ENCODE results near the gene CDY2A. TPM values are rescaled to one million over a fixed set of nuclear protein-coding genes. Genes with fewer than 3 reads are reported as not detected.
"Not testable (repeated sequence)": the region's sequence is repeated elsewhere in the genome, so short reads cannot be mapped to it uniquely, and the experiment has no call there.

The CDY2A gene
- not detected in 2 replicates for total RNA-seq (2014; rRNA removed; shearing (Covaris generic); ENCODE audit: low replicate concordance)

- in situ Hi-C loops (cut with HindIII; ENCODE audit: low pct_unique_long_range_greater_than_20kb, low sequenced_read_pairs); DNase-seq (ENCODE audit: low read depth): not testable (repeated sequence)
Measured at GRCh38 chrY:18025487-18025886, at the start of gene CDY2A. Gene CDY2A, plus strand, starts transcription at chrY:18025787. Its CDS starts 328 bp downstream, at chrY:18026115.

- not testable (repeated sequence) for DNase-seq (ENCODE audit: low read depth)
Measured at GRCh38 chrY:17997586-17997985, 28.0 kb upstream of the CDY2A start.

GRCh38 chrY:17998266-17998665, 27.3 kb upstream of the CDY2A start:
- in situ Hi-C loops (cut with HindIII; ENCODE audit: low pct_unique_long_range_greater_than_20kb, low sequenced_read_pairs); DNase-seq (ENCODE audit: low read depth): not testable (repeated sequence)

More at GRCh38 chrY:17997586-17997985, 28.0 kb upstream of the CDY2A start:
- in situ Hi-C loops (cut with HindIII; ENCODE audit: low pct_unique_long_range_greater_than_20kb, low sequenced_read_pairs), result not testable (repeated sequence)

DNA sequence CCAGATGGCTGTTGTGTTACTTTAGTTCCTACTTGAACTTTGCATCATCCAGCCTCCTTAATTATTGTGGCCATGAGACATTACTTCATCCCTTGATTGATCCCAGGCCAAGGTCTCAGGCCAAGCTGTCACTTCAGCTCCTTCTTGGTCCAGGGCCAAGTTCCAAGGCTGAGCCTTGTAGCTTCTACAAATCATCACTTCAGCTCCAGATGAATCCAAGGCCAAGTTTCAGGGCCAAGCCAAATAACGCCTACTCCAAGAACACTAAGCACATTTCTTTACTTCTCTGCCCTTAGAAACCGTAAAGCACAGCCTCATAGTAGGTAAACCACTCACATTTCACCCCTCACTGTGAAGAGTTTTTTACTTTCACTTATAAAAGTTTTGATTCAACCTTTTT, 1.7 kb upstream of the CDY2A start:
- DNase-seq (ENCODE audit: low read depth); in situ Hi-C loops (cut with HindIII; ENCODE audit: low pct_unique_long_range_greater_than_20kb, low sequenced_read_pairs): not testable (repeated sequence)

DNA sequence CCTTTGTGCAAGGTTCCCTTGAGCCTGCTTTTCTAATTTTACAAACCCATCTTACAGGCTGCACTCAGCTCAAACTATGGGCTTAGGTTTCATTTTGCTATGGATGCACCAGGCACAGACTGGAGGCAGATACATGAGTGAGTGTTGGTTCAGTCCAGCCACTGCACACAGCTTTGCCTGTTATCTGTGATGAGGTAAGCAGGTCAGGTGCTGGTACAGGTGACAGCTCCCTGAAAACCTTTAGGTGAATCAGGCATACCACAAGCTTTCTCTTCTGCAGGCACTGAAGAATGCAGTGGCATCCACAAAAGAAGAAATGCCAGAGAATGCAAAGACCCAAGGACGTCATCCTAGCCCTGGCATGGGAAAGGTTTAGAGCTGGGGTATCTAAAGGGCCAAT, 3.3 kb downstream of the CDY2A start:
- in situ Hi-C loops (cut with HindIII; ENCODE audit: low pct_unique_long_range_greater_than_20kb, low sequenced_read_pairs); DNase-seq (ENCODE audit: low read depth): not testable (repeated sequence)

GRCh38 chrY:18030178-18030577, 4.6 kb downstream of the CDY2A start:
- DNase-seq (ENCODE audit: low read depth); in situ Hi-C loops (cut with HindIII; ENCODE audit: low pct_unique_long_range_greater_than_20kb, low sequenced_read_pairs): not testable (repeated sequence)

DNA sequence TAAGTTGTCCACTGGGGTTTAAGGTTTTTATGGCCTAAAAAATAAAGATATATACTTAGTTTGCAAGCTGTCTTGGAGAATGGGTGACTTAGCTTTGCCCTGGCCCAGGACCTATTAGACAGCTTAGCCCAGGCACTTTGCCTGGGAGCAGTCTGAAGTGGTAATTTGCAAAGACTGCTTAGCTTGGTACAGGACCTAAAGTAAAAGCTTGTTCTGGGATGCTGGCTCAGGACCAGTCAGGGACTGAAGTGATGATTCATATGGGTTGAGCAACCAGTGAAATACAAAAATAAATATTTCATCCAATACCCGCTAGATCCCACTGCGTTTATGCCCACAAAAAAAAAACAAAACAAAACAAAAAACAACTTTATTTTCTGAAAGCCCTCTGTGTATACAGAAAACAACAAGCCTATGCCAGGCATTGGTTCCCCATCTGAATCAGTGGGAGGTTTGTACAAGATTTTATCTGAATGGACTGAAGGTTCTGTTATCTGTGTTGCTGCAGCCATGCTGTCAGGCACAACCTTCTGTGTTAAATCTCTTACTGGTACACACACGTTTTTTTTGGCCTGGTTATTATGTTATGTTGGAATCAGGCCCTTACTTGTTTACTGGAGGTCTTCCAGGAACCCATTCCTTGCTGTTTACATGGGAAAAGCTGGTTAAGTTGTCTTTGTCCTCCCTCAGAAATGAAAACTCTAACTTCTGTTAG, 8.7 kb downstream of the CDY2A start:
- in situ Hi-C loops (cut with HindIII; ENCODE audit: low pct_unique_long_range_greater_than_20kb, low sequenced_read_pairs); DNase-seq (ENCODE audit: low read depth): not testable (repeated sequence)

DNA sequence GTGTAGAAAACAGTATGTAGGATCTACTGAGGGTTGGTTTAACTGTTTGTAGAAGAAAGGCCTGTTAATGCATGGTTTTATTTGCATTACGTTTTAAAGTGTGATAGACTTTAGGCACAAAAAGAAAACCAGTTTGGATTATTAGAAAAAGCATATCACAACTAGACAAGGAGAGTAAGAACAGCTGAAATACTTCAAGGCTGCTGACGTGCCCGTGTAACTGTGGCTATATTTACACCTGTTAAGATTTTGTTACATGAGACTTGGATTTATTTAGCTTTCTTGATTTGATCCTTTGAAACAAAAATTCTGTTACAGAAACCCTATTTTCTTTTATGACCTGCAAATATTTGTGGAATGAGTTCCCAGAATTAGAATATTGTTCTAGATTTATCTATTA, 9.3 kb downstream of the CDY2A start:
- in situ Hi-C loops (cut with HindIII; ENCODE audit: low pct_unique_long_range_greater_than_20kb, low sequenced_read_pairs), result not testable (repeated sequence)

GRCh38 chrY:18044990-18045389, 19.4 kb downstream of the CDY2A start:
- DNase-seq (ENCODE audit: low read depth); in situ Hi-C loops (cut with HindIII; ENCODE audit: low pct_unique_long_range_greater_than_20kb, low sequenced_read_pairs): not testable (repeated sequence)

More for the DNA sequence above, 9.3 kb downstream of the CDY2A start:
- not testable (repeated sequence) for DNase-seq (ENCODE audit: low read depth)

DNA sequence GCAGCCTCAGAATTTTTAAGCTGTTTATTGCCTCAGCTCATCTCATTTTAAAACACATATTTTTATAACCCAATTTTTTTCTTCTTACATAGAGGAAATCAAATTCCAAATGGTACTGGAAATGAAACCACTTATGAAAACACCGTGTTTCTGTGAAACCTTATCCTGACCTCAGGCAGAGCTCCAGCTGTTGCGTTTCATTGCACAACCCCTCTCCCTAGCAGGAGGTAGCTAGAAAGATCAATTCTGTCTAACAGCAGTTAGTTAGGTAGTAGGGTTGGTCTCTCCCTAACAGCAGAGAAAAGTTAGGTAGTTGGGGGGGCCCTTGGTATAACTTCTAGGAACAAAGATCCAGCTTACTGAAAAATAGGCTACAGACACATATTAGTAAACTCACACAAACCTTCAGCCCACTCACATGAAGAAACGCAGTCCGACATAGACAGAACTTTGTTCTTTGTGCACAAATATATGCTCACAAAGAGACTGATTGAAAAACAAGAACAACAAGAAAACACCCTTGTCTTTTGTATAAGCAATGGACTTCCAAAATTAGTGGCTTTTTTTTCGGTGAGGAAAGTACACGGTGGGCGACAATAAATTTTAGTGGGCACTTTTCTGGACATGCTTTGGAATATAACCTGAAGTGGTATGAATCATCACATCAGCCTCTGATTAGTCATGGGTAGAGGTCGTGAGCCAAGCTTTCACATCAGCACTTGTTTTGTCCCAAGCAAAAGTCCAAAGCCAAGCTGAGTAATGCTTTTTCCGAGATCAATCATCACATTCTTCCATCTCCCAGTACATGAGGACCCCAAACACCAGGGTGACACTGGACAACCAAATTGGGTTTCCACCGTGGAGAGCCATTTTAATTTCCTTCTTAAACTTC, 22.8 kb downstream of the CDY2A start:
- in situ Hi-C loops (cut with HindIII; ENCODE audit: low pct_unique_long_range_greater_than_20kb, low sequenced_read_pairs); DNase-seq (ENCODE audit: low read depth): not testable (repeated sequence)

- in situ Hi-C loops (cut with HindIII; ENCODE audit: low pct_unique_long_range_greater_than_20kb, low sequenced_read_pairs), result not testable (repeated sequence)
Measured at GRCh38 chrY:18049061-18049460, 23.5 kb downstream of the CDY2A start.

GRCh38 chrY:18056473-18056872, 30.9 kb downstream of the CDY2A start:
- DNase-seq (ENCODE audit: low read depth); in situ Hi-C loops (cut with HindIII; ENCODE audit: low pct_unique_long_range_greater_than_20kb, low sequenced_read_pairs): not testable (repeated sequence)

More at GRCh38 chrY:18049061-18049460, 23.5 kb downstream of the CDY2A start:
- DNase-seq (ENCODE audit: low read depth), result not testable (repeated sequence)

GRCh38 chrY:18073464-18073863, 47.9 kb downstream of the CDY2A start:
- in situ Hi-C loops (cut with HindIII; ENCODE audit: low pct_unique_long_range_greater_than_20kb, low sequenced_read_pairs); DNase-seq (ENCODE audit: low read depth): not testable (repeated sequence)

Other genes starting within 250 kb of the CDY2A start
- not detected in 2 replicates for gene CDY2B, start 145.6 kb upstream of the CDY2A start, total RNA-seq (2014; rRNA removed; shearing (Covaris generic); ENCODE audit: low replicate concordance)

Data from Caki2 (cell line).